ENCODE results near the gene RGS6.

RGS6 gene

GRCh38 chr14:72560889-72561493, 628.8 kb downstream of the RGS6 start:
- DNase-seq = no peak
- intact Hi-C loops (cut with DNase I) = no loop called here

GRCh38 chr14:72562300-72562699, 630.1 kb downstream of the RGS6 start:
- no peak for DNase-seq
- intact Hi-C loops (cut with DNase I) = no loop called here

GRCh38 chr14:72563676-72564075, 631.4 kb downstream of the RGS6 start:
- intact Hi-C loops (cut with DNase I) = no loop called here
- no peak for DNase-seq

- DNase-seq = no peak
- intact Hi-C loops (cut with DNase I) = no loop called here
Measured at GRCh38 chr14:72565149-72565559, 632.9 kb downstream of the RGS6 start.

- intact Hi-C loops (cut with DNase I) = no loop called here
- DNase-seq = no peak
Measured at GRCh38 chr14:72565917-72566316, 633.7 kb downstream of the RGS6 start.

GRCh38 chr14:72567226-72567625, 635.0 kb downstream of the RGS6 start:
- intact Hi-C loops (cut with DNase I) = no loop called here

GRCh38 chr14:72568296-72568992, 636.2 kb downstream of the RGS6 start:
- DNase-seq = no peak
- intact Hi-C loops (cut with DNase I) = no loop called here

More at GRCh38 chr14:72567226-72567625, 635.0 kb downstream of the RGS6 start:
- DNase-seq = no peak

- intact Hi-C loops (cut with DNase I) = no loop called here
- DNase-seq = no peak
Measured at GRCh38 chr14:72573725-72574417, 641.6 kb downstream of the RGS6 start.

- intact Hi-C loops (cut with DNase I) = no loop called here
- no peak for DNase-seq
Measured at GRCh38 chr14:72574715-72575114, 642.5 kb downstream of the RGS6 start.

- intact Hi-C loops (cut with DNase I) = no loop called here
- no peak for DNase-seq
Measured at GRCh38 chr14:72576258-72576657, 644.0 kb downstream of the RGS6 start.

- intact Hi-C loops (cut with DNase I) = no loop called here
- no peak for DNase-seq
Measured at GRCh38 chr14:72577521-72577920, 645.3 kb downstream of the RGS6 start.

- intact Hi-C loops (cut with DNase I) = no loop called here
- no peak for DNase-seq
Measured at GRCh38 chr14:72578514-72578913, 646.3 kb downstream of the RGS6 start.

- no peak for DNase-seq
- intact Hi-C loops (cut with DNase I) = no loop called here
Measured at GRCh38 chr14:72582582-72582981, 650.4 kb downstream of the RGS6 start.

GRCh38 chr14:72583316-72584272, 651.4 kb downstream of the RGS6 start:
- no peak for DNase-seq

GRCh38 chr14:72588521-72588920, 656.3 kb downstream of the RGS6 start:
- intact Hi-C loops (cut with DNase I) = no loop called here
- DNase-seq = no peak

More at GRCh38 chr14:72583316-72584272, 651.4 kb downstream of the RGS6 start:
- intact Hi-C loops (cut with DNase I) = no loop called here

GRCh38 chr14:72589652-72590051, 657.4 kb downstream of the RGS6 start:
- no peak for DNase-seq

GRCh38 chr14:72590577-72590976, 658.3 kb downstream of the RGS6 start:
- DNase-seq = no peak
- intact Hi-C loops (cut with DNase I) = no loop called here

More at GRCh38 chr14:72589652-72590051, 657.4 kb downstream of the RGS6 start:
- intact Hi-C loops (cut with DNase I) = no loop called here

- DNase-seq = no peak
- intact Hi-C loops (cut with DNase I) = no loop called here
Measured at GRCh38 chr14:72591391-72591790, 659.2 kb downstream of the RGS6 start.

Measured in head of caudate nucleus (tissue), 42 donors.